Upper lobe of right lung (tissue), 1 donor: ENCODE data around the gene CCDC9. TPM values are rescaled to one million over a fixed set of nuclear protein-coding genes. Genes with fewer than 3 reads are reported as not detected.
"Not testable (repeated sequence)": the region's sequence is repeated elsewhere in the genome, so short reads cannot be mapped to it uniquely, and the experiment has no call there.

Experiments
- ATAC-seq: fragments of 200-7000 bp; cut with Tn5 transposase; one replicate; pipeline ENCODE4 v1.9.1; 2020; ENCODE audit warnings: mild to moderate bottlenecking, moderate library complexity
- DNase-seq: peaks from one replicate; pipeline ENCODE4 v3.0.0-alpha.2; 2020
- H3K27ac ChIP-seq: fragments of 200-600 bp; one replicate; pipeline ENCODE4 v1.8.0; 2022
- H3K27me3 ChIP-seq: fragments of 200-600 bp; one replicate; pipeline ENCODE4 v1.8.0; 2022; ENCODE audit warnings: mild to moderate bottlenecking
- H3K36me3 ChIP-seq: fragments of 200-600 bp; one replicate; pipeline ENCODE4 v1.8.0; 2022
- H3K4me1 ChIP-seq: fragments of 200-600 bp; one replicate; pipeline ENCODE4 v1.8.0; 2022
- H3K4me3 ChIP-seq: fragments of 200-600 bp; one replicate; pipeline ENCODE4 v1.8.0; 2022; ENCODE audit warnings: mild to moderate bottlenecking
- H3K9me3 ChIP-seq: fragments of 200-600 bp; one replicate; pipeline ENCODE4 v1.8.0; 2022
- CTCF ChIP-seq: fragments of 200-600 bp; IDR thresholded peaks from one replicate; pipeline ENCODE4 v1.8.0; 2022; ENCODE audit warnings: antibody characterized with exemption
- intact Hi-C: fragments of 100-400 bp; cut with DNase I; formaldehyde crosslinking; loops from one replicate; pipeline ENCODE4 v1.11.0; 2022
- total RNA-seq: library from RNA; stranded (reverse); fragmentation: NEBNext Ultra II Directional; extraction: Animal tissue kit (Norgen Biotek cat#: 25700); gene quantifications from one replicate; pipeline ENCODE4 v1.2.1, GENCODE V29; 2021
- donor health status: DM: no; HTN: yes; CAD: no; lungs with severe emphysema.

The CCDC9 gene
- total RNA-seq, 1 donor from 2014 or later, result 36.1 TPM

- TF ChIP-seq CTCF, result no peak
- DNase-seq, result peak; percentile 69
- no peaks in the 10 kb centered on the region for H3K27me3 ChIP-seq
- no peak for ATAC-seq
- H3K27ac ChIP-seq, result peak overlapping the region; percentile 60
- H3K9me3 ChIP-seq, result no peaks in the 10 kb centered on the region
- intact Hi-C loops, result no loop called here
- peaks cover 13% of the 10 kb centered on the region for H3K4me1 ChIP-seq
- H3K4me3 ChIP-seq, result peak overlapping the region; percentile 79
- peaks cover 5% of the 10 kb centered on the region for H3K36me3 ChIP-seq
Observed at GRCh38 chr19:47275791-47276461, 19.6 kb downstream of the CCDC9 start.

- H3K27me3 ChIP-seq, ATAC-seq, H3K9me3 ChIP-seq, H3K36me3 ChIP-seq, DNase-seq, H3K4me3 ChIP-seq, intact Hi-C loops: not testable (repeated sequence)
- peaks cover 13% of the 10 kb centered on the region for H3K4me1 ChIP-seq
- H3K27ac ChIP-seq, result peak overlapping the region; percentile 18
Observed at GRCh38 chr19:47276513-47276912, 20.2 kb downstream of the CCDC9 start.

- DNase-seq, result peak; percentile 64
Observed at GRCh38 chr19:47280183-47280797, 24.0 kb downstream of the CCDC9 start.

GRCh38 chr19:47283405-47284059 is 27.2 kb downstream of the CCDC9 start:
- intact Hi-C loops, result no loop called here
- ATAC-seq, result no peak
- DNase-seq, result no peak
- H3K36me3 ChIP-seq, result no peaks in the 10 kb centered on the region
- H3K27me3 ChIP-seq, result no peaks in the 10 kb centered on the region
- H3K4me3 ChIP-seq, result no peak overlapping the region
- H3K9me3 ChIP-seq, result no peaks in the 10 kb centered on the region
- no peak for TF ChIP-seq CTCF
- no peaks in the 10 kb centered on the region for H3K4me1 ChIP-seq
- H3K27ac ChIP-seq, result no peak overlapping the region

More at GRCh38 chr19:47280183-47280797, 24.0 kb downstream of the CCDC9 start:
- Histone ChIP-seq H3K9me3 (no peaks in the 10 kb centered on the region), H3K36me3 (no peaks in the 10 kb centered on the region), H3K4me3 (no peak overlapping the region), H3K27me3 (no peaks in the 10 kb centered on the region), H3K27ac (no peak overlapping the region), H3K4me1 (peaks cover 8% of the 10 kb centered on the region)
- peak; percentile 35 for TF ChIP-seq CTCF
- ATAC-seq, result peak; percentile 51
- intact Hi-C loops, result no loop called here

GRCh38 chr19:47284324-47284899 is 28.1 kb downstream of the CCDC9 start:
- H3K36me3 ChIP-seq, result no peaks in the 10 kb centered on the region
- no peaks in the 10 kb centered on the region for H3K9me3 ChIP-seq
- DNase-seq (no peak), ATAC-seq (peak; percentile 70)
- no peak overlapping the region for H3K4me3 ChIP-seq
- no peaks in the 10 kb centered on the region for H3K27me3 ChIP-seq
- peak; percentile 85 for TF ChIP-seq CTCF
- H3K4me1 ChIP-seq, result no peaks in the 10 kb centered on the region
- intact Hi-C loops, result no loop called here
- H3K27ac ChIP-seq, result no peak overlapping the region

- TF ChIP-seq CTCF, result peak; percentile 79
- peak; percentile 97 for ATAC-seq
- Histone ChIP-seq H3K27ac (no peak overlapping the region), H3K4me1 (no peaks in the 10 kb centered on the region), H3K27me3 (no peaks in the 10 kb centered on the region), H3K36me3 (no peaks in the 10 kb centered on the region), H3K9me3 (no peaks in the 10 kb centered on the region), H3K4me3 (no peak overlapping the region)
- intact Hi-C loops, result loop anchor here (2.0 to 10.0 kb wide), 2 partner anchors 53 to 109 kb away; partner anchors contain the start of gene DHX34
- no peak for DNase-seq
Observed at GRCh38 chr19:47296036-47296435, 39.7 kb downstream of the CCDC9 start.

- H3K9me3 ChIP-seq, H3K27me3 ChIP-seq, intact Hi-C loops, H3K4me3 ChIP-seq, H3K4me1 ChIP-seq, DNase-seq, H3K27ac ChIP-seq, ATAC-seq, H3K36me3 ChIP-seq: not testable (repeated sequence)
Observed at GRCh38 chr19:47300867-47301266, 44.5 kb downstream of the CCDC9 start.
